ENCODE data around the gene LDHD. TPM values are rescaled to one million over a fixed set of nuclear protein-coding genes. Genes with fewer than 3 reads are reported as not detected.

LDHD gene
- total and polyA plus RNA-seq, 2 of the 8 experiments (the other 6 are each of a cell fraction or from before 2014, with no cell fraction given): 14.9 to 18.2 TPM

GRCh38 chr16:75097941-75098901, 18.4 kb downstream of the LDHD start (continued):
- TF ChIP-seq CTCF (IDR thresholded peaks at IDR 0.05; ENCODE audit: control extremely low read depth in 1 of 3, insufficient read depth in 1 of 3, low read depth in 1 of 3, low read length in 3 of 3): no peak
- no peak for TF ChIP-seq KDM5A (IDR thresholded peaks at IDR 0.05; ENCODE audit: low read length)
- TF ChIP-seq EP300 (IDR thresholded peaks at IDR 0.05; ENCODE audit: borderline replicate concordance in 1 of 2, low read depth in 2 of 2, low read length in 2 of 2): no peak
- TF ChIP-seq JUN (IDR thresholded peaks at IDR 0.05; ENCODE audit: low read depth, low read length): no peak

Measured in H1 (cell line).